Progenitor cell of endocrine pancreas (in vitro differentiated cells): ENCODE results near the gene SLC7A7. TPM values are rescaled to one million over a fixed set of nuclear protein-coding genes. Genes with fewer than 3 reads are reported as not detected.
"Not testable (repeated sequence)": the region's sequence is repeated elsewhere in the genome, so short reads cannot be mapped to it uniquely, and the experiment has no call there.

ENCODE experiments used
- DNase-seq: peaks from one replicate; pipeline ENCODE4 v3.0.0; 2021; ENCODE audit warnings: low spot score; ENCODE audit not compliant: unreplicated experiment
- H3K27ac Mint-ChIP-seq: 2 replicates; pipeline ENCODE4 v1.8.0; 2021; ENCODE audit warnings: mild to moderate bottlenecking, moderate library complexity, mixed read lengths
- H3K27me3 Mint-ChIP-seq: 2 replicates; pipeline ENCODE4 v1.8.0; 2021; ENCODE audit warnings: mixed read lengths
- H3K36me3 Mint-ChIP-seq: 2 replicates; pipeline ENCODE4 v1.8.0; 2022; ENCODE audit warnings: mixed read lengths; ENCODE audit not compliant: insufficient read depth
- H3K4me1 Mint-ChIP-seq: 2 replicates; pipeline ENCODE4 v1.8.0; 2021; ENCODE audit warnings: low read depth, mixed read lengths
- H3K4me3 Mint-ChIP-seq: 2 replicates; pipeline ENCODE4 v1.8.0; 2021; ENCODE audit warnings: low read depth, mild to moderate bottlenecking, moderate library complexity, mixed read lengths
- H3K9me3 Mint-ChIP-seq: 2 replicates; pipeline ENCODE4 v1.8.0; 2021; ENCODE audit warnings: low read depth, mixed read lengths
- total RNA-seq: library from RNA; stranded (reverse); gene quantifications from 2 replicates; pipeline ENCODE4 v1.2.1, GENCODE V29; 2021
- TF ChIP-seq, protein P1 (sequence below): fragments of 200-600 bp; sonication (generic); IDR thresholded peaks from one replicate; pipeline ENCODE4 v1.5.0; 2021; ENCODE audit warnings: antibody characterized with exemption, mild to moderate bottlenecking; ENCODE audit not compliant: unreplicated experiment

The SLC7A7 gene
- total RNA-seq, 1 donor from 2014 or later = 6.7 TPM

DNA sequence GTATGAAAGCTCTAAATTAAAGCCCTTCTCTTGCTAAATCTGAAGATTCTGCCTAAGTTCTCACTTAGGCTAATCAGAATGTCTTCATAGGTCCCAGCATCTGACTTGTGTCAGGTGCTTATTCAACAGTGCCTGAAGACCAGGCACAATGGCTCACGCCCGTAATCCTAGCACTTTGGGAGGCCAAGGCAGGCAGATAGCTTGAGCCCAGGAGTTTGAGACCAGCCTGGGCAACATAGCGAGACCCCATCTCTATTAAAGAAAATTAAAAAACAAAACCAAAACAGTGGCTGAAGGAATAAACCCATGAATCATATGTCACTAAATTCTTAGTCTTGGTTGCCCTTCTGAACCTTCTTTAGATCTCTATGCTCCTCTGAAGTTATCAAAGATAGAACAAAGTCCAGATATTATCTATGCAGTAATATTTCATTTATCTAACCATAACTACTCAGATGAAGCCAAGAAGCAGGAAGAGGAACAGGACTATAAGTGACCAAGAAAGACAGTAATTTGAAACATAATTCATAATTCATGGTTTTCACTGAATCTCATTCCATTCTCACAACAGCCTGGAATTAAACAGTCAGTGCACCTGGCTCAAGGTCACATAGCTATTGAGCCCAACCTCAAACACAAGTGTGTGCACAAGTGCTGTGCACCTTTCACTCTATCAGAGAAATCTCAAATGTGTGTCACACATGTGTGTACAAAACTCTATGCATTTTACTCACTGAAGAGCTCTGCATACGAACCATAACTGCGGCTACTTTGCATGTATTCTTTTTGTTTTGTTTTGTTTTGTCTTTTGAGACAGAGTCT lies 6.6 kb downstream of the SLC7A7 start:
- Mint-ChIP-seq H3K27me3 (no peaks in the 10 kb centered on the region), H3K36me3 (peaks cover 1% of the 10 kb centered on the region), H3K4me3 (no peak overlapping the region), H3K27ac (peak overlapping the region; percentile 56), H3K4me1 (peaks cover 12% of the 10 kb centered on the region), H3K9me3 (no peaks in the 10 kb centered on the region)
- DNase-seq = no peak
- TF ChIP-seq, protein P1, sequence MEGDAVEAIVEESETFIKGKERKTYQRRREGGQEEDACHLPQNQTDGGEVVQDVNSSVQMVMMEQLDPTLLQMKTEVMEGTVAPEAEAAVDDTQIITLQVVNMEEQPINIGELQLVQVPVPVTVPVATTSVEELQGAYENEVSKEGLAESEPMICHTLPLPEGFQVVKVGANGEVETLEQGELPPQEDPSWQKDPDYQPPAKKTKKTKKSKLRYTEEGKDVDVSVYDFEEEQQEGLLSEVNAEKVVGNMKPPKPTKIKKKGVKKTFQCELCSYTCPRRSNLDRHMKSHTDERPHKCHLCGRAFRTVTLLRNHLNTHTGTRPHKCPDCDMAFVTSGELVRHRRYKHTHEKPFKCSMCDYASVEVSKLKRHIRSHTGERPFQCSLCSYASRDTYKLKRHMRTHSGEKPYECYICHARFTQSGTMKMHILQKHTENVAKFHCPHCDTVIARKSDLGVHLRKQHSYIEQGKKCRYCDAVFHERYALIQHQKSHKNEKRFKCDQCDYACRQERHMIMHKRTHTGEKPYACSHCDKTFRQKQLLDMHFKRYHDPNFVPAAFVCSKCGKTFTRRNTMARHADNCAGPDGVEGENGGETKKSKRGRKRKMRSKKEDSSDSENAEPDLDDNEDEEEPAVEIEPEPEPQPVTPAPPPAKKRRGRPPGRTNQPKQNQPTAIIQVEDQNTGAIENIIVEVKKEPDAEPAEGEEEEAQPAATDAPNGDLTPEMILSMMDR = no peak

DNA sequence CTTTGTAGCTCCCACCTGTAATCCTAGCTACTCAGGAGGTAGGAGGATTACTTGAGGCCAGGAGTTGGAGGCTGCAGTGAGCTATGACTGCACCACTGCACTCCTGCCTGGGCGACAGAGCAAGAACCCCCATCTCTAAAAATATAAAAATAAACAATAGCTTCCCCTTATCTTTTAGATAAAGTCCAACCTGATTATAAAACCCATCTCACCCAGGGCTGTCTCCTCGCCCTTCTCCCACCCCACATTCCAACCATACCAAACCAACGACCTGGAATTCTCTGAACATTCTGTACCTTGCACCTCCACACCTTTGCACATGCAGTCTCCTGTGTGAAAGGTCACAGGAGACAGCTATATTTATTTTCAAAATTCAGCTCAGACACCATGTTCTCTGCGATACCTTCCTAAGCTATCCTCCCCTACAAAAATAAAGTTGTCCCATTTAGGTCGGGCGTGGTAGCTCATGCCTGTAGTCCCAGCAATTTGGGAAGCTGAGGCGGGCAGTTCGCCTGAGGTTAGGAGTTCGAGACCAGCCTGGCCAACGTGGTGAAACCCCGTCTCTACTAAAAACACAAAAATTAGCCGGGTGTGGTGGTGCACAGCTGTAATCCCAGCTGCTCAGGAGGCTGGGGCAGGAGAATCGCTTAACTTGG lies 7.7 kb downstream of the SLC7A7 start:
- peaks cover 12% of the 10 kb centered on the region for H3K4me1 Mint-ChIP-seq
- H3K36me3 Mint-ChIP-seq = peaks cover 1% of the 10 kb centered on the region
- no peaks in the 10 kb centered on the region for H3K9me3 Mint-ChIP-seq

DNA sequence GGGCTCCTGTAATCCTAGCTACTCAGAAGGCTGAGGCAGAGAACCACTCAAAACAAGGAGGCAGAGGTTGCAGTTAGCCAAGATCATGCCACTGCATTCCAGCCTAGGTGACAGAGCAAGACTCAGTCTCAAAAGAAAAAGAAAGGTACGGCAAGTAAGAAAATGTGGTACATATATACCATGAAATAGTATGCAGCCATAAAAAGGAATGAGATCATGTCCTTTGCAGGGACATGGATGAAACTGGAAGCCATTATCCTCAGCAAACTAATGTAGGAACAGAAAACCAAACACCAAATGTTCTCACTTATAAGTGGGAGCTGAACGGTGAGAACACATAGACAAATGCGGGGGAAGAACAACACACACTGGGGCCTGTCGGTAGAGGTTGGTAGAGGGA lies 10.0 kb downstream of the SLC7A7 start:
- H3K27ac Mint-ChIP-seq, H3K36me3 Mint-ChIP-seq: not testable (repeated sequence)

More for the DNA sequence above, 7.7 kb downstream of the SLC7A7 start:
- DNase-seq = no peak
- TF ChIP-seq, protein P1 = no peak
- Mint-ChIP-seq H3K4me3 (peak overlapping the region; percentile 5), H3K27ac (peak overlapping the region; percentile 73), H3K27me3 (no peaks in the 10 kb centered on the region)

DNA sequence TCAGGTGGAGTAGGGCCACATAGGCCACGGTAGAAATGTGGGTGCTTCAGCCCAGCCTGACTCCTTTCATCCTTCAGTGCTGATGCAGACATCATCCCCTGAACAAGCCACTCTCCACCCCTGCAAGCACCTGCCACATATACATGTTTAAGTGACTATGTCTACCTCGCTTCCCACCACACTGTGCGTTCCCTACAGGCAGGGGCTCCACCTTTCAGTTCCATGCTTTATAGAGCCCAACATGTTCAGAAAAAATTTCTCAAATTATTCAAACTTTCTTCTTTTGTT lies 11.6 kb downstream of the SLC7A7 start:
- no peak overlapping the region for H3K4me3 Mint-ChIP-seq
- H3K27me3 Mint-ChIP-seq = no peaks in the 10 kb centered on the region
- H3K4me1 Mint-ChIP-seq = peaks cover 12% of the 10 kb centered on the region
- TF ChIP-seq, protein P1 = no peak
- H3K27ac Mint-ChIP-seq = no peak overlapping the region
- DNase-seq = no peak
- no peaks in the 10 kb centered on the region for H3K9me3 Mint-ChIP-seq
- peaks cover 1% of the 10 kb centered on the region for H3K36me3 Mint-ChIP-seq

More for the DNA sequence above, 10.0 kb downstream of the SLC7A7 start:
- not testable (repeated sequence) for H3K4me3 Mint-ChIP-seq, DNase-seq, H3K9me3 Mint-ChIP-seq, H3K27me3 Mint-ChIP-seq
- H3K4me1 Mint-ChIP-seq = peaks cover 12% of the 10 kb centered on the region

DNA sequence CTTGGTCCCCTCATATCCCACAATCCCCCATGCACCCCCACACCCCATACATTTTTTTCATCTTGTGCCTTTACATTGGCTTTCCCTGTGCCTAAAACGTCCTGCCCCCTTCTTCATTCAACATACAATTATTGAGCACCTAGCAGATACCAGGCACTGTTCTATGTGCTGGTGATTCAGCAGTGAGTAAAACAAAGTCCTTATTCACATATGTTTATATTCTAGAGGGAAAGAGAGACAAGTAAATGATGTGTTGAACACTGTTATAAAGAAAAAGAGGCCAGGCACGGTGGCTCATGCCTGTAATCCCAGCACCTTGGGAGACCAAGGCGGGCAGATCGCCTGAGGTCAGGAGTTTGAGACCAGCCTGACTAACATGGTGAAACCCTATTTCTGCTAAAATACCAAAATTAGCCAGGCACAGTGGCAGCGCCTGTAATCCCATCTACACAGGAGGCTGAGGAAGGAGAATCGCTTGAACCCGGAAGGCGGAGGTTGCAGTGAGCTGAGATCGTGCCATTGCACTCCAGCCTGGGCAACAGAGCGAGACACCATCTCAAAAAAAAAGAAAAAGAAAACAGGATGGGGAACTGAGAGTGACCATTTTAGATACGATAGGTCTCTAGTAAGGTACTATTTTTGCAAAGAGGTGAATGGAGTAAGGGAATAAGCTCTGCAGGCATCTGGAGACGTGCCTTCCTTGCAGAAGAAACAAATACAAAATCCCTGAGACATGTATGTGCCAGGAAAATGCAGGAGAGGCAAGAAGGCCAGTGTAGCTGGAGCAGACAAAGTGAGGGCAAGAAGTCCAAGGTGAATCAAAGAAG lies 12.2 kb downstream of the SLC7A7 start:
- TF ChIP-seq, protein P1 = no peak
- no peak for DNase-seq
- H3K4me3 Mint-ChIP-seq = no peak overlapping the region
- peaks cover 1% of the 10 kb centered on the region for H3K36me3 Mint-ChIP-seq
- no peaks in the 10 kb centered on the region for H3K9me3 Mint-ChIP-seq
- no peak overlapping the region for H3K27ac Mint-ChIP-seq
- peaks cover 8% of the 10 kb centered on the region for H3K4me1 Mint-ChIP-seq
- no peaks in the 10 kb centered on the region for H3K27me3 Mint-ChIP-seq
